ENCODE measurements around the gene SLC35C1.

GRCh38 chr11:45806937-45807791 lies 2.2 kb downstream of the SLC35C1 start:
- TF ChIP-seq CTCF (IDR thresholded peaks at IDR 0.05; ENCODE audit: extremely low read depth in 1 of 2, insufficient read depth in 1 of 2, low read depth in 1 of 2, low read length in 2 of 2) (no peak), POLR2AphosphoS5 (IDR thresholded peaks at IDR 0.05; ENCODE audit: insufficient read depth, low read depth, low read length) (no peak), EZH2 (IDR thresholded peaks at IDR 0.05; ENCODE audit: borderline replicate concordance, low read depth, low read length, severe bottlenecking) (no peak), GATA2 (IDR thresholded peaks at IDR 0.05; ENCODE audit: insufficient read depth, insufficient read length, low read depth, low read length) (no peak), MAX (IDR thresholded peaks at IDR 0.05; ENCODE audit: insufficient read depth, insufficient read length) (no peak), POLR2A (IDR thresholded peaks at IDR 0.05; ENCODE audit: low read depth, low read length) (no peak)
